ENCODE results near the gene MYO1B.

Gene MYO1B

GRCh38 chr2:191276792-191277465 is 31.7 kb downstream of the MYO1B start:
- no peaks in the 10 kb centered on the region for H3K4me1 ChIP-seq (ENCODE audit: low read depth, poor library complexity, severe bottlenecking)
- H3K79me2 ChIP-seq (ENCODE audit: insufficient read depth, low read depth), result no peaks in the 10 kb centered on the region
- TF ChIP-seq CTCF (conservative IDR thresholded peaks at IDR 0.05; ENCODE audit: low read depth, low read length), result no peak
- no peaks in the 10 kb centered on the region for H3K27me3 ChIP-seq (ENCODE audit: insufficient read depth, low read depth)
- H3K4me2 ChIP-seq, result no peak overlapping the region
- no peak overlapping the region for H3K4me3 ChIP-seq (IDR thresholded peaks at IDR 0.05; ENCODE audit: insufficient read depth, low read depth, low read length)
- H3K36me3 ChIP-seq (ENCODE audit: insufficient read depth), result no peaks in the 10 kb centered on the region
- H4K20me1 ChIP-seq (ENCODE audit: insufficient read depth), result no peaks in the 10 kb centered on the region
- H3K27ac ChIP-seq, result no peak overlapping the region
- H3K9ac ChIP-seq, result no peak overlapping the region
- H2AFZ ChIP-seq (ENCODE audit: low read depth), result no peak overlapping the region

GRCh38 chr2:191280290-191280689 is 35.1 kb downstream of the MYO1B start:
- H3K27ac ChIP-seq, result no peak overlapping the region

GRCh38 chr2:191280834-191281756 is 35.9 kb downstream of the MYO1B start:
- H3K4me3 ChIP-seq (IDR thresholded peaks at IDR 0.05; ENCODE audit: insufficient read depth, low read depth, low read length), result no peak overlapping the region
- TF ChIP-seq CTCF (conservative IDR thresholded peaks at IDR 0.05; ENCODE audit: low read depth, low read length), result no peak
- no peaks in the 10 kb centered on the region for H3K4me1 ChIP-seq (ENCODE audit: low read depth, poor library complexity, severe bottlenecking)
- no peak overlapping the region for H2AFZ ChIP-seq (ENCODE audit: low read depth)
- H3K27me3 ChIP-seq (ENCODE audit: insufficient read depth, low read depth), result no peaks in the 10 kb centered on the region
- H3K4me2 ChIP-seq, result no peak overlapping the region
- no peak overlapping the region for H3K9ac ChIP-seq
- no peaks in the 10 kb centered on the region for H4K20me1 ChIP-seq (ENCODE audit: insufficient read depth)
- H3K27ac ChIP-seq, result no peak overlapping the region
- H3K79me2 ChIP-seq (ENCODE audit: insufficient read depth, low read depth), result no peaks in the 10 kb centered on the region
- no peaks in the 10 kb centered on the region for H3K36me3 ChIP-seq (ENCODE audit: insufficient read depth)

More at GRCh38 chr2:191280290-191280689, 35.1 kb downstream of the MYO1B start:
- no peak for TF ChIP-seq CTCF (conservative IDR thresholded peaks at IDR 0.05; ENCODE audit: low read depth, low read length)
- H3K36me3 ChIP-seq (ENCODE audit: insufficient read depth), result no peaks in the 10 kb centered on the region
- no peaks in the 10 kb centered on the region for H3K4me1 ChIP-seq (ENCODE audit: low read depth, poor library complexity, severe bottlenecking)
- no peaks in the 10 kb centered on the region for H3K27me3 ChIP-seq (ENCODE audit: insufficient read depth, low read depth)
- H3K9ac ChIP-seq, result no peak overlapping the region
- no peak overlapping the region for H2AFZ ChIP-seq (ENCODE audit: low read depth)
- no peaks in the 10 kb centered on the region for H4K20me1 ChIP-seq (ENCODE audit: insufficient read depth)
- H3K79me2 ChIP-seq (ENCODE audit: insufficient read depth, low read depth), result no peaks in the 10 kb centered on the region
- H3K4me2 ChIP-seq, result no peak overlapping the region
- H3K4me3 ChIP-seq (IDR thresholded peaks at IDR 0.05; ENCODE audit: insufficient read depth, low read depth, low read length), result no peak overlapping the region

- H3K27ac ChIP-seq, result no peak overlapping the region
- H3K4me2 ChIP-seq, result no peak overlapping the region
- H3K79me2 ChIP-seq (ENCODE audit: insufficient read depth, low read depth), result no peaks in the 10 kb centered on the region
- H3K36me3 ChIP-seq (ENCODE audit: insufficient read depth), result no peaks in the 10 kb centered on the region
- H3K9ac ChIP-seq, result no peak overlapping the region
- no peaks in the 10 kb centered on the region for H3K4me1 ChIP-seq (ENCODE audit: low read depth, poor library complexity, severe bottlenecking)
- H3K4me3 ChIP-seq (IDR thresholded peaks at IDR 0.05; ENCODE audit: insufficient read depth, low read depth, low read length), result no peak overlapping the region
- no peaks in the 10 kb centered on the region for H3K27me3 ChIP-seq (ENCODE audit: insufficient read depth, low read depth)
- H4K20me1 ChIP-seq (ENCODE audit: insufficient read depth), result no peaks in the 10 kb centered on the region
- H2AFZ ChIP-seq (ENCODE audit: low read depth), result no peak overlapping the region
- no peak for TF ChIP-seq CTCF (conservative IDR thresholded peaks at IDR 0.05; ENCODE audit: low read depth, low read length)
These were observed 40.0 kb downstream of the MYO1B start for GRCh38 chr2:191285252-191285651.

Measured in KMS-11 (cell line).